Ovary (tissue), 9 donors: ENCODE results near the gene PCDH17. TPM values are rescaled to one million over a fixed set of nuclear protein-coding genes. Genes with fewer than 3 reads are reported as not detected.

ENCODE experiments used
- DNase-seq, 5 donors: peaks; one replicate each; pipeline ENCODE4 v3.0.0-alpha.2; 2019 to 2020
- H3K27ac ChIP-seq, 2 donors: fragments of 200-600 bp; one replicate each; pipeline versions ENCODE4 v1.5.1 to v1.8.0; 2019 to 2022
- H3K27me3 ChIP-seq: fragments of 200-600 bp; one replicate; pipeline ENCODE4 v1.8.0; 2022
- H3K36me3 ChIP-seq: fragments of 200-600 bp; sonication (generic); one replicate; pipeline ENCODE4 v1.5.1; 2019
- H3K4me1 ChIP-seq: one replicate; pipeline ENCODE4 v1.8.1; 2013; ENCODE audit warnings: mild to moderate bottlenecking, moderate library complexity; ENCODE audit not compliant: insufficient read depth
- H3K4me3 ChIP-seq: fragments of 200-600 bp; sonication (generic); one replicate; pipeline ENCODE4 v1.5.1; 2017
- H3K9me3 ChIP-seq, 2 donors: fragments of 200-600 bp in 1 of 2; sonication (generic) in 1 of 2; one replicate each; pipeline versions ENCODE4 v1.5.1 to v1.8.1; 2013 to 2019; ENCODE audit warnings: mild to moderate bottlenecking in 1 of 2, moderate library complexity in 1 of 2
- CTCF ChIP-seq, 3 donors: fragments of 450-650 bp in 2 of 3; fragments of 200-600 bp in 1 of 3; IDR thresholded peaks; one replicate each; pipeline versions ENCODE4 v1.5.1 to v1.8.0; 2016 to 2022; ENCODE audit warnings: antibody characterized with exemption in 3 of 3, mild to moderate bottlenecking in 1 of 3
- EP300 ChIP-seq: sonication (generic); formaldehyde crosslinking; IDR thresholded peaks from one replicate; pipeline ENCODE4 v1.6.1; 2017; ENCODE audit warnings: antibody characterized with exemption
- POLR2A ChIP-seq: fragments of 450-650 bp; IDR thresholded peaks from one replicate; pipeline ENCODE4 v1.6.1; 2017; ENCODE audit warnings: antibody characterized with exemption, mild to moderate bottlenecking, moderate library complexity
- WGBS, 3 donors: extraction: QIAGEN DNeasy Blood & Tissue Kit in 1 of 3; methylation state at CpG; one replicate each; pipeline versions ENCODE4 v1.1.5 to v1.1.7; 2013 to 2017; 5-methylcytosine and 5-hydroxymethylcytosine counted together
- intact Hi-C, 4 donors: fragments of 100-400 bp; cut with DNase I; formaldehyde crosslinking; loops; one replicate each; pipeline versions ENCODE4 v1.11.0 to v1.15.1; 2022 to 2023
- polyA plus RNA-seq, 2 donors: library from polyadenylated mRNA; stranded (reverse); fragments of 200-250 nt in 1 of 2; fragments of 350-450 nt in 1 of 2; fragmentation: Illumina TruSeq in 1 of 2; extraction: RNeasy Lipid Tissue Mini Kit (QIAGEN cat#74804) in 1 of 2; gene quantifications; one replicate each; pipeline ENCODE4 v1.2.3, GENCODE V29; 2013 to 2014
- total RNA-seq, 7 donors: library from RNA; depleted of rRNA in 2 of 7; stranded (reverse); fragments of >200 nt in 2 of 7; fragmentation: NEBNext Ultra II Directional in 3 of 7; extraction: Animal tissue kit (Norgen Biotek cat#: 25700) in 3 of 7; gene quantifications; one replicate each; pipeline versions ENCODE4 v1.1.0 to v1.2.4, GENCODE V29; 2016 to 2023
- donor health status: DM: no; HTN: no; CAD: no; lungs with moderate emphysema.
- donor health status: DM: no; HTN: no; CAD: no.
- donor health status: Bipolar disorder and iron deficiency.
- donor health status: DM: yes; HTN: yes; CAD: no.
- donor health status: DM: no; HTN: no; CAD: no.
- donor health status: DM: yes; HTN: yes; CAD: no.

PCDH17 gene
- total and polyA plus RNA-seq, 9 donors: 1.2 to 21.3 (median 2.4) TPM

- TF ChIP-seq POLR2A (no peak), EP300 (no peak)
- intact Hi-C loops: no loop called here
- WGBS, 3 donors: 74 to 79% (median 77%) methylated on average over 1 of the region's 1 CpG
- no peak overlapping the region for H3K27ac ChIP-seq
- peaks cover 2% of the 10 kb centered on the region for H3K27me3 ChIP-seq
- H3K4me3 ChIP-seq: no peak overlapping the region
- DNase-seq: no peak
- H3K4me1 ChIP-seq: no peaks in the 10 kb centered on the region
- H3K9me3 ChIP-seq: no peaks in the 10 kb centered on the region
- H3K36me3 ChIP-seq: no peaks in the 10 kb centered on the region
Observed at GRCh38 chr13:57595775-57596174, 35.8 kb upstream of the PCDH17 start.

- intact Hi-C loops: no loop called here
- H3K4me1 ChIP-seq: no peaks in the 10 kb centered on the region
- WGBS, 3 donors: 37 to 41% (median 39%) methylated on average over 3 of the region's 3 CpGs
- no peak overlapping the region for H3K4me3 ChIP-seq
- no peak overlapping the region for H3K27ac ChIP-seq
- no peak for DNase-seq
- H3K9me3 ChIP-seq: no peaks in the 10 kb centered on the region
- H3K27me3 ChIP-seq: no peaks in the 10 kb centered on the region
- TF ChIP-seq CTCF (IDR thresholded peaks at IDR 0.05) (no peak), POLR2A (no peak), EP300 (no peak)
- H3K36me3 ChIP-seq: no peaks in the 10 kb centered on the region
Observed at GRCh38 chr13:57601536-57601935, 30.0 kb upstream of the PCDH17 start.

- TF ChIP-seq EP300 (no peak), POLR2A (no peak), CTCF (IDR thresholded peaks at IDR 0.05) (no peak)
- no peaks in the 10 kb centered on the region for H3K4me1 ChIP-seq
- DNase-seq: no peak
- H3K4me3 ChIP-seq: no peak overlapping the region
- intact Hi-C loops: no loop called here
- no peak overlapping the region for H3K27ac ChIP-seq
- no peaks in the 10 kb centered on the region for H3K36me3 ChIP-seq
- no peaks in the 10 kb centered on the region for H3K9me3 ChIP-seq
- H3K27me3 ChIP-seq: no peaks in the 10 kb centered on the region
- WGBS, 3 donors: 77 to 78% (median 77%) methylated on average over 2 of the region's 2 CpGs
Observed at GRCh38 chr13:57604442-57604841, 27.1 kb upstream of the PCDH17 start.

- no peaks in the 10 kb centered on the region for H3K36me3 ChIP-seq
- H3K9me3 ChIP-seq: no peaks in the 10 kb centered on the region
- no peak for DNase-seq
- H3K27ac ChIP-seq: no peak overlapping the region
- WGBS, 3 donors: 78 to 82% (median 79%) methylated on average over 5 of the region's 5 CpGs
- no peak for TF ChIP-seq EP300
- no peak for TF ChIP-seq POLR2A
- intact Hi-C loops: no loop called here
- H3K27me3 ChIP-seq: no peaks in the 10 kb centered on the region
- no peaks in the 10 kb centered on the region for H3K4me1 ChIP-seq
- H3K4me3 ChIP-seq: no peak overlapping the region
Observed at GRCh38 chr13:57611969-57612368, 19.6 kb upstream of the PCDH17 start.

GRCh38 chr13:57612568-57612967, 19.0 kb upstream of the PCDH17 start:
- Histone ChIP-seq H3K4me3 (no peak overlapping the region), H3K9me3 (no peaks in the 10 kb centered on the region), H3K4me1 (no peaks in the 10 kb centered on the region), H3K36me3 (no peaks in the 10 kb centered on the region), H3K27me3 (no peaks in the 10 kb centered on the region), H3K27ac (no peak overlapping the region)
- WGBS, 3 donors: 85 to 92% (median 91%) methylated on average over 1 of the region's 1 CpG
- DNase-seq: no peak
- intact Hi-C loops: no loop called here
- TF ChIP-seq POLR2A (no peak), CTCF (IDR thresholded peaks at IDR 0.05) (no peak), EP300 (no peak)
